ENCODE measurements around the gene AIFM3. TPM values are rescaled to one million over a fixed set of nuclear protein-coding genes. Genes with fewer than 3 reads are reported as not detected.

The AIFM3 gene
- total RNA-seq, 2 experiments from 2014 or later: 0.21 TPM; not detected in 1

DNA sequence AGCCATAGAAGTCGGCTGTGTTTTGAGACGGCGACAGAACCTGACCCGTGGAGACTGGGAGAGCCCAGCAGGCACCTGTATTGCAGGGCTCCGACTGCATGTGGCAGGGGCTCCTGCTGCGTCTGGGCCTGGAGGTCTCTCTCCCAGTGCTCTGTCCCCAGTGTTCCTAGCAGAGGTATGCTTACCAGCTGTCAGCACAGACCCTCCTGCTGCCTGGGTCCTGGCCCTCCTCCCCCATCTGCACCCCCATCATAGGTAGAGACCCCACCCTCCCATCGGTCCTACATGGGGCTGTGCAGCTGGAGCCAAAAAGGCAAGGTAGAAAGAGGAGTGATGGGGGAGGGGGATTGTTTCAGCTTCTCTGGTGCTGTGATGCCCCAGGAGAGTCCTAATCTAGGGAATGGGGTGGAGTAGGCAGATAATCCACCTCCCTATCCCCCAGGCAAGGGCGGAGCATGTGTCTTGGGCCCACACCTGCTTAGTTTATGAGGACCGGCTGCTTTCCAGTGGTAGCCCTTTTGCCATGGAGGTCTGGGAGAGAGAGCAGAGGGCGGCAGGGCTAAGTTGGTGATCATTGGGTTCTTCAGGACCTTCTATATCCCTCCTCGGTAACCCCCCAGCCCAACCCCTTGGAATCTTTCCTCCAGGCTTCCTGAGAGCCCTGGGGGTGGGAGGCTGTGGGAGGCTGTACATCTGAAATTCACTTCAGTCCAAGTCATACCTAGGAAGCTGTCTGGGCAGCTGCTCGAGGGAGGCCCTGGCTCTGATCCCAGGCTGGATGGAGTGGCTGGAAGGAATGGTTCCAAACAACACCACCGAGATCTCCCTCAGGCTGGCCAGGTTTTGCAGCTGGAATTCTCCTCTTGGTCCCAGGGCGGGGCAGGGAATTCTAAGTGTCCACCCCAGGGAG is 60.0 kb downstream of the AIFM3 start:
- POLR2A ChIA-PET: no interaction called here
- ATAC-seq: no peak
- DNase-seq: no peak
- Mint-ChIP-seq H3K4me1 (peaks cover 10% of the 10 kb centered on the region), H3K36me3 (ENCODE audit: low read depth) (no peaks in the 10 kb centered on the region), H3K27ac (no peak overlapping the region), H3K27me3 (peaks cover 16% of the 10 kb centered on the region), H3K9me3 (ENCODE audit: low read depth) (no peaks in the 10 kb centered on the region), H3K4me3 (no peak overlapping the region)
- CTCF ChIA-PET: interaction anchor here (0.6 to 0.7 kb wide), 2 partner anchors 45 to 101 kb away, joined by 3 read pairs; partner anchors contain the start of gene LZTR1
- intact Hi-C loops (cut with DNase I, micrococcal nuclease): no loop called here

DNA sequence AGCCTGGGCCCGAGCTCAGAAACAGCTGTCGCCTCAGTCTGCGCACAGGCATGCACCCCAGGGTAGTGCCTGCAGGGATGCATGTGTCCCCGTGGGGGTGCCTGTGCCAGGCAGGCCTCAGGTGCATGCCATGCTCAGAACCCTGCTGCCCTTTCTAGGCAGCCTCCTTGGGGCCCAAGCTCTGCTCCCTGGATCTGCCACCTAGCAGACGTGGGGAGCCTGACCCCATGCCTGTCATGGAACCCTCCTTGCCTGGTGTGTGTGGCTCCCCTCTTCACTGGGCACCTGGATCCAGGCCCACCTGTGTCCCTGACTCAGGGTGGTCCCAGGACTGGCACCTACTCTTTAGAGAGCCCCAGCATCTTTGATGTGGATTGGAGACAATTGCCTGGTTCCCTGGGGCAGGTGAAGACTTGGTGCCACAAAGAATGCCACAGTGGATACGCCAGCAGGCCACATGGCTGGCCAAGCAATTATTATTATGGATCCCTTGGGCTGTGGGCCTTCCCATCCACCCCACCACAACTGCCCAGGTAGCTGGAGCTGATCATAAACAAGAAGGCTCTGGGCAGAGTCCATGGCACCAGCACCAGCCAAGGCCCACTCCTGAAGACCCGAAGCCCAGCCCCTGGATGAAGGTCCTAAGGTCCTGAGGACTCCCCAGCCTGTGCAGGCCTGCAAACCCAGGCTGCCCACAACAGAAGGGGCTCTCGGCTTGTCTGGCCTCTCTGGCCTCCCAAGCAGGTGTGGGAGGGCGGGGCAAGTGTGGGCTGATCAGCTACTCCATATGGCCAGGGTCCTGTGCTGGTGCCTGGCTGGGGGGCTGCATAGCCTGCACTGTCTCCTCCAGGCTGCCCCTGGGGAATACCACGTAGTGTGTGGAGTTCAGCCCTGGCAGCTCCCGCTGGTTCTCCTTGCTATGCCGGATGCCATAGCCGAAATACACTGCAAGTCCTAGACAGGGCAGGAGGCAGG is 61.5 kb downstream of the AIFM3 start:
- Mint-ChIP-seq H3K9me3 (ENCODE audit: low read depth) (no peaks in the 10 kb centered on the region), H3K4me3 (no peak overlapping the region), H3K4me1 (peaks cover 10% of the 10 kb centered on the region), H3K27ac (no peak overlapping the region), H3K36me3 (ENCODE audit: low read depth) (no peaks in the 10 kb centered on the region), H3K27me3 (peaks cover 19% of the 10 kb centered on the region)
- CTCF ChIA-PET: interaction anchor here (0.6 kb wide), 1 partner anchor 10 kb away, joined by 3 read pairs; no protein-coding TSS in a partner anchor
- DNase-seq: no peak
- intact Hi-C loops (cut with DNase I, micrococcal nuclease): no loop called here
- POLR2A ChIA-PET: no interaction called here
- ATAC-seq: no peak

DNA sequence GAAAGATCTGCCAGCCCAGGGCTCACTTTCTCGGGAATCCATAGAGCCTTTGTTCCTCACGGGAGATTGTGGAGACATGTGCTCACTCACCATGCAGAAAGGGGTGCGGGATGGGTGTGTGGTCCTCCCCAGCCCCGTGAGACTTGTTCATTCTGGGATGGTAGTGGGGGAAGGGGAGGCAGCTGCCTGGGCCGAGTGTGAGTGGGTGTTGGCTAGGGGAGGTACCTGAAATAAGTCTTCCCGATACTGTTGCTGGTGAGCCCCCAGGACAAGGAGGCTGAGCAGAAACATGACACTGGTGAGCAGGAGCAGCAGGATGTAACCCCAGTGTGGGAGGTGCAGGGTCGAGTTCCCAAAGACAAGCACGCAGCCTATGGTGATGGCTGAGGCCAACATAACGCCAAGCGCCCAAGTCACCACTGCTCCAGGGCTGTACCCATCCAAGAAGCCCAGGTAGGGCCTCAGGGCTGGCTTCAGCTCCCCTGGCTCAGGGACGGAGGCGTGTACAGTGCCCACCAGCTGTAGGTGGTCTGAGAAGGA is 62.5 kb downstream of the AIFM3 start:
- no peaks in the 10 kb centered on the region for H3K9me3 Mint-ChIP-seq (ENCODE audit: low read depth)
- DNase-seq (no peak), ATAC-seq (no peak)
- peaks cover 12% of the 10 kb centered on the region for H3K4me1 Mint-ChIP-seq
- intact Hi-C loops (cut with DNase I, micrococcal nuclease): loop anchor here in 1 of 2 experiments (5.0 kb wide), 1 partner anchor 48 kb away; no protein-coding TSS in a partner anchor
- ChIA-PET CTCF (no interaction called here), POLR2A (no interaction called here)
- no peaks in the 10 kb centered on the region for H3K36me3 Mint-ChIP-seq (ENCODE audit: low read depth)
- H3K4me3 Mint-ChIP-seq: no peak overlapping the region
- H3K27me3 Mint-ChIP-seq: peaks cover 22% of the 10 kb centered on the region
- no peak overlapping the region for H3K27ac Mint-ChIP-seq

GRCh38 chr22:21030032-21030431 is 63.0 kb downstream of the AIFM3 start:
- ChIA-PET POLR2A (no interaction called here), CTCF (no interaction called here)
- DNase-seq (no peak), ATAC-seq (no peak)
- H3K27me3 Mint-ChIP-seq: peaks cover 22% of the 10 kb centered on the region
- no peaks in the 10 kb centered on the region for H3K9me3 Mint-ChIP-seq (ENCODE audit: low read depth)
- H3K36me3 Mint-ChIP-seq (ENCODE audit: low read depth): no peaks in the 10 kb centered on the region
- intact Hi-C loops (cut with DNase I, micrococcal nuclease): loop anchor here in 1 of 2 experiments (5.0 kb wide), 1 partner anchor 47 kb away; no protein-coding TSS in a partner anchor
- H3K27ac Mint-ChIP-seq: no peak overlapping the region
- H3K4me3 Mint-ChIP-seq: no peak overlapping the region
- peaks cover 10% of the 10 kb centered on the region for H3K4me1 Mint-ChIP-seq

Other genes starting within 250 kb of the AIFM3 start
- gene SERPIND1, start 193.1 kb upstream of the AIFM3 start, total RNA-seq: not detected
- gene PI4KA, start 108.4 kb upstream of the AIFM3 start, total RNA-seq: 10 to 100 TPM; 52.8 TPM
- 10 to 100 TPM; 22.8 to 33.8 TPM for gene SNAP29, start 108.2 kb upstream of the AIFM3 start, total RNA-seq
- 10 to 100 TPM; 80.8 to 92.0 TPM for gene CRKL, start 49.8 kb upstream of the AIFM3 start, total RNA-seq
- 10 to 100 TPM; 31.9 to 40.5 TPM for gene LZTR1, start 15.0 kb downstream of the AIFM3 start, total RNA-seq
- 10 to 100 TPM; 25.1 to 27.2 TPM for gene THAP7, start 34.9 kb downstream of the AIFM3 start, total RNA-seq
- gene P2RX6, start 47.9 kb downstream of the AIFM3 start, total RNA-seq: under 1 TPM; 0.18 to 0.25 TPM
- gene SLC7A4, start 65.3 kb downstream of the AIFM3 start, total RNA-seq: not detected
- gene LRRC74B, start 78.7 kb downstream of the AIFM3 start, total RNA-seq: not detected